CD8-positive, alpha-beta memory T cell (primary cell): ENCODE data around the gene DUSP1. TPM values are rescaled to one million over a fixed set of nuclear protein-coding genes. Genes with fewer than 3 reads are reported as not detected.

Source experiments
- CTCF ChIA-PET: fragments of 350-600 bp; sonication (Branson Sonifier 250); formaldehyde crosslinking; loops from one replicate; lab custom pipeline; 2021; ENCODE audit warnings: antibody characterized with exemption; lab: Charles Lee
- POLR2A ChIA-PET: fragments of 350-600 bp; sonication (Branson Sonifier 250); formaldehyde crosslinking; loops from one replicate; lab custom pipeline; 2021; ENCODE audit warnings: antibody characterized with exemption; lab: Charles Lee
- DNase-seq, 5 donors: peaks; one replicate each; pipeline versions ENCODE4 v3.0.0 to v3.0.0-alpha.2; 2020 to 2022; ENCODE audit warnings: mixed read lengths in 1 of 5
- H3K27ac ChIP-seq: one replicate; pipeline ENCODE4 v1.7.0; 2013; ENCODE audit warnings: low read depth, mild to moderate bottlenecking, low read length, moderate library complexity
- H3K27me3 ChIP-seq: 2 replicates; pipeline ENCODE4 v1.7.0; 2013; ENCODE audit warnings: low read length, mild to moderate bottlenecking; ENCODE audit not compliant: insufficient read depth, poor library complexity, severe bottlenecking
- H3K36me3 ChIP-seq: 2 replicates; pipeline ENCODE4 v1.7.0; 2013; ENCODE audit warnings: mild to moderate bottlenecking, low read length, moderate library complexity; ENCODE audit not compliant: insufficient read depth
- H3K4me1 ChIP-seq: 2 replicates; pipeline ENCODE4 v1.7.0; 2013; ENCODE audit warnings: mild to moderate bottlenecking, low read length, moderate library complexity; ENCODE audit not compliant: insufficient read depth
- H3K4me3 ChIP-seq: 2 replicates; pipeline ENCODE4 v1.7.0; 2013; ENCODE audit warnings: mild to moderate bottlenecking, low read length
- H3K9me3 ChIP-seq: 2 replicates; pipeline ENCODE4 v1.7.0; 2013; ENCODE audit warnings: mild to moderate bottlenecking, low read length
- H3K27ac Mint-ChIP-seq, 8 donors: one replicate each; pipeline ENCODE4 v1.8.0; 2020 to 2021; ENCODE audit warnings: mixed read lengths in 8 of 8, mild to moderate bottlenecking in 6 of 8, inconsistent platforms in 3 of 8, moderate library complexity in 3 of 8
- H3K27me3 Mint-ChIP-seq, 2 donors: one replicate each; pipeline ENCODE4 v1.8.0; 2020 to 2021; ENCODE audit warnings: mixed read lengths in 2 of 2, mild to moderate bottlenecking in 1 of 2, moderate library complexity in 1 of 2
- H3K36me3 Mint-ChIP-seq, 3 donors: one replicate each; pipeline ENCODE4 v1.8.0; 2020 to 2021; ENCODE audit warnings: mixed read lengths in 3 of 3, inconsistent platforms in 1 of 3, mild to moderate bottlenecking in 1 of 3
- H3K4me1 Mint-ChIP-seq, 3 donors: one replicate each; pipeline ENCODE4 v1.8.0; 2020 to 2021; ENCODE audit warnings: mixed read lengths in 3 of 3, inconsistent platforms in 1 of 3, mild to moderate bottlenecking in 1 of 3
- H3K4me3 Mint-ChIP-seq, 7 donors: one replicate each; pipeline ENCODE4 v1.8.0; 2020 to 2021; ENCODE audit warnings: mixed read lengths in 7 of 7, mild to moderate bottlenecking in 6 of 7, moderate library complexity in 4 of 7, inconsistent platforms in 2 of 7
- H3K9me3 Mint-ChIP-seq, 5 donors: one replicate each; pipeline ENCODE4 v1.8.0; 2020 to 2022; ENCODE audit warnings: mixed read lengths in 5 of 5, mild to moderate bottlenecking in 3 of 5, moderate library complexity in 2 of 5, inconsistent platforms in 1 of 5
- polyA plus RNA-seq: library from polyadenylated mRNA; unstranded; fragments of 300-500 nt; fragmentation: Illumina TruSeq; gene quantifications from one replicate; pipeline ENCODE4 v1.2.3, GENCODE V29; 2021
- total RNA-seq, 2 experiments: library from RNA; stranded (reverse); gene quantifications; one replicate each; pipeline ENCODE4 v1.2.3, GENCODE V29; 2021

The DUSP1 gene
- total and polyA plus RNA-seq, 3 experiments from 2014 or later: 9.4 to 1,007 (median 10.9) TPM

GRCh38 chr5:172795318-172795977 is 24.5 kb upstream of the DUSP1 start:
- no peaks in the 10 kb centered on the region for H3K36me3 ChIP-seq
- no peaks in the 10 kb centered on the region for H3K27me3 Mint-ChIP-seq
- H3K4me1 Mint-ChIP-seq: peaks cover 3 to 11% (median 11%) of the 10 kb centered on the region in 3 donors
- no peaks in the 10 kb centered on the region for H3K9me3 ChIP-seq
- no peak overlapping the region for H3K4me3 Mint-ChIP-seq
- H3K4me1 ChIP-seq: no peaks in the 10 kb centered on the region
- DNase-seq: no peak
- H3K36me3 Mint-ChIP-seq: no peaks in the 10 kb centered on the region
- CTCF ChIA-PET: no interaction called here
- no peak overlapping the region for H3K4me3 ChIP-seq
- no peak overlapping the region for H3K27ac ChIP-seq
- no peak overlapping the region for H3K27ac Mint-ChIP-seq
- POLR2A ChIA-PET: no interaction called here
- no peaks in the 10 kb centered on the region for H3K27me3 ChIP-seq
- H3K9me3 Mint-ChIP-seq: no peaks in the 10 kb centered on the region

GRCh38 chr5:172793577-172794488 is 22.8 kb upstream of the DUSP1 start:
- Histone ChIP-seq H3K9me3 (no peaks in the 10 kb centered on the region), H3K27me3 (no peaks in the 10 kb centered on the region), H3K4me3 (no peak overlapping the region), H3K36me3 (no peaks in the 10 kb centered on the region), H3K27ac (no peak overlapping the region), H3K4me1 (no peaks in the 10 kb centered on the region)
- Mint-ChIP-seq H3K27me3 (no peaks in the 10 kb centered on the region), H3K4me3 (no peak overlapping the region), H3K9me3 (no peaks in the 10 kb centered on the region), H3K4me1 (peaks cover 5 to 14% (median 11%) of the 10 kb centered on the region in 3 donors), H3K27ac (peak overlapping the region in 1 of 8 donors; percentile 19), H3K36me3 (no peaks in the 10 kb centered on the region)
- ChIA-PET CTCF (interaction anchor here (1.9 kb wide), 1 partner anchor 77 kb away, joined by 5 read pairs; no protein-coding TSS in a partner anchor), POLR2A (no interaction called here)
- DNase-seq: no peak

GRCh38 chr5:172792701-172793570 is 21.9 kb upstream of the DUSP1 start:
- H3K27ac ChIP-seq: no peak overlapping the region
- ChIA-PET CTCF (interaction anchor here (1.4 to 1.9 kb wide), 2 partner anchors 16 to 76 kb away, joined by 5 to 6 read pairs; no protein-coding TSS in a partner anchor), POLR2A (no interaction called here)
- no peaks in the 10 kb centered on the region for H3K9me3 ChIP-seq
- no peaks in the 10 kb centered on the region for H3K36me3 Mint-ChIP-seq
- DNase-seq: no peak
- H3K4me3 ChIP-seq: no peak overlapping the region
- no peaks in the 10 kb centered on the region for H3K27me3 Mint-ChIP-seq
- H3K9me3 Mint-ChIP-seq: no peaks in the 10 kb centered on the region
- no peaks in the 10 kb centered on the region for H3K36me3 ChIP-seq
- H3K4me1 ChIP-seq: no peaks in the 10 kb centered on the region
- no peak overlapping the region for H3K4me3 Mint-ChIP-seq
- H3K27ac Mint-ChIP-seq: peak overlapping the region in 1 of 8 donors; percentile 47
- H3K27me3 ChIP-seq: no peaks in the 10 kb centered on the region
- peaks cover 3 to 10% (median 5%) of the 10 kb centered on the region in 3 donors for H3K4me1 Mint-ChIP-seq

GRCh38 chr5:172791726-172792445 is 20.9 kb upstream of the DUSP1 start:
- Histone ChIP-seq H3K27me3 (no peaks in the 10 kb centered on the region), H3K4me1 (no peaks in the 10 kb centered on the region), H3K9me3 (no peaks in the 10 kb centered on the region), H3K36me3 (no peaks in the 10 kb centered on the region), H3K27ac (no peak overlapping the region), H3K4me3 (no peak overlapping the region)
- ChIA-PET CTCF (interaction anchor here (1.4 kb wide), 2 partner anchors 15 to 20 kb away, joined by 4 to 6 read pairs; no protein-coding TSS in a partner anchor), POLR2A (no interaction called here)
- H3K27ac Mint-ChIP-seq: no peak overlapping the region
- peaks cover 0 to 4% (median 1%) of the 10 kb centered on the region in 3 donors for H3K4me1 Mint-ChIP-seq
- H3K36me3 Mint-ChIP-seq: no peaks in the 10 kb centered on the region
- no peaks in the 10 kb centered on the region for H3K27me3 Mint-ChIP-seq
- H3K4me3 Mint-ChIP-seq: no peak overlapping the region
- H3K9me3 Mint-ChIP-seq: no peaks in the 10 kb centered on the region
- no peak for DNase-seq

- Mint-ChIP-seq H3K4me1 (peaks cover 0 to 4% (median 1%) of the 10 kb centered on the region in 3 donors), H3K4me3 (no peak overlapping the region), H3K27ac (no peak overlapping the region), H3K9me3 (no peaks in the 10 kb centered on the region), H3K36me3 (no peaks in the 10 kb centered on the region), H3K27me3 (no peaks in the 10 kb centered on the region)
- POLR2A ChIA-PET: interaction anchor here (1.0 kb wide), 1 partner anchor 20 kb away, joined by 4 read pairs; the partner anchor contains the start of gene DUSP1
- H3K4me3 ChIP-seq: no peak overlapping the region
- H3K36me3 ChIP-seq: no peaks in the 10 kb centered on the region
- H3K27me3 ChIP-seq: no peaks in the 10 kb centered on the region
- H3K4me1 ChIP-seq: no peaks in the 10 kb centered on the region
- H3K9me3 ChIP-seq: no peaks in the 10 kb centered on the region
- no peak for DNase-seq
- no peak overlapping the region for H3K27ac ChIP-seq
- CTCF ChIA-PET: interaction anchor here (1.4 kb wide), 2 partner anchors 14 to 19 kb away, joined by 4 to 6 read pairs; no protein-coding TSS in a partner anchor
These were observed 20.3 kb upstream of the DUSP1 start for GRCh38 chr5:172791286-172791685.

GRCh38 chr5:172790496-172790889 is 19.5 kb upstream of the DUSP1 start:
- Histone ChIP-seq H3K27ac (no peak overlapping the region), H3K36me3 (no peaks in the 10 kb centered on the region), H3K9me3 (no peaks in the 10 kb centered on the region), H3K4me3 (no peak overlapping the region), H3K27me3 (no peaks in the 10 kb centered on the region), H3K4me1 (no peaks in the 10 kb centered on the region)
- H3K4me3 Mint-ChIP-seq: no peak overlapping the region
- no peaks in the 10 kb centered on the region for H3K36me3 Mint-ChIP-seq
- H3K27me3 Mint-ChIP-seq: no peaks in the 10 kb centered on the region
- H3K9me3 Mint-ChIP-seq: no peaks in the 10 kb centered on the region
- peaks cover 0 to 4% (median 1%) of the 10 kb centered on the region in 3 donors for H3K4me1 Mint-ChIP-seq
- peak overlapping the region in 1 of 8 donors; percentile 63 for H3K27ac Mint-ChIP-seq
- POLR2A ChIA-PET: interaction anchor here (1.0 kb wide), 1 partner anchor 19 kb away, joined by 4 read pairs; the partner anchor contains the start of gene DUSP1
- no peak for DNase-seq
- CTCF ChIA-PET: interaction anchor here (1.4 kb wide), 1 partner anchor 18 kb away, joined by 4 read pairs; no protein-coding TSS in a partner anchor
